HG02642 (cell line): ENCODE data around the gene TP73.

Experiments
- ATAC-seq: cut with Tn5 transposase; IDR thresholded peaks from one replicate; pipeline ENCODE4 v1.9.1; 2021; ENCODE audit warnings: mild to moderate bottlenecking; ENCODE audit not compliant: unreplicated experiment, poor library complexity

Gene TP73

GRCh38 chr1:3700631-3701030, 48.3 kb downstream of the TP73 start:
- ATAC-seq = no peak

GRCh38 chr1:3702528-3702927, 50.2 kb downstream of the TP73 start:
- ATAC-seq = no peak

GRCh38 chr1:3702990-3703728, 50.8 kb downstream of the TP73 start:
- ATAC-seq = no peak

GRCh38 chr1:3703786-3704371, 51.6 kb downstream of the TP73 start:
- no peak for ATAC-seq

GRCh38 chr1:3705341-3705950, 53.1 kb downstream of the TP73 start:
- no peak for ATAC-seq

- no peak for ATAC-seq
Measured at GRCh38 chr1:3706651-3707297, 54.5 kb downstream of the TP73 start.

- no peak for ATAC-seq
Measured at GRCh38 chr1:3707298-3707938, 55.1 kb downstream of the TP73 start.

GRCh38 chr1:3707939-3708328, 55.6 kb downstream of the TP73 start:
- no peak for ATAC-seq

GRCh38 chr1:3708791-3709190, 56.5 kb downstream of the TP73 start:
- no peak for ATAC-seq

- no peak for ATAC-seq
Measured at GRCh38 chr1:3710251-3710650, 57.9 kb downstream of the TP73 start.

GRCh38 chr1:3711381-3711779, 59.1 kb downstream of the TP73 start:
- ATAC-seq = no peak

- ATAC-seq = no peak
Measured at GRCh38 chr1:3711780-3712451, 59.6 kb downstream of the TP73 start.

GRCh38 chr1:3712573-3713535, 60.5 kb downstream of the TP73 start:
- ATAC-seq = no peak

- no peak for ATAC-seq
Measured at GRCh38 chr1:3713840-3714239, 61.5 kb downstream of the TP73 start.

GRCh38 chr1:3714284-3714741, 62.0 kb downstream of the TP73 start:
- ATAC-seq = no peak

GRCh38 chr1:3714814-3715213, 62.5 kb downstream of the TP73 start:
- no peak for ATAC-seq

GRCh38 chr1:3716351-3716750, 64.0 kb downstream of the TP73 start:
- ATAC-seq = no peak

- ATAC-seq = no peak
Measured at GRCh38 chr1:3717041-3717714, 64.9 kb downstream of the TP73 start.
